HG03469 (cell line): Measurements from ENCODE around the gene PARP1.

Source experiments
- ATAC-seq: cut with Tn5 transposase; IDR thresholded peaks from one replicate; pipeline ENCODE4 v1.9.1; 2021; ENCODE audit warnings: mild to moderate bottlenecking, moderate library complexity, moderate number of reproducible peaks; ENCODE audit not compliant: unreplicated experiment

PARP1 gene

DNA sequence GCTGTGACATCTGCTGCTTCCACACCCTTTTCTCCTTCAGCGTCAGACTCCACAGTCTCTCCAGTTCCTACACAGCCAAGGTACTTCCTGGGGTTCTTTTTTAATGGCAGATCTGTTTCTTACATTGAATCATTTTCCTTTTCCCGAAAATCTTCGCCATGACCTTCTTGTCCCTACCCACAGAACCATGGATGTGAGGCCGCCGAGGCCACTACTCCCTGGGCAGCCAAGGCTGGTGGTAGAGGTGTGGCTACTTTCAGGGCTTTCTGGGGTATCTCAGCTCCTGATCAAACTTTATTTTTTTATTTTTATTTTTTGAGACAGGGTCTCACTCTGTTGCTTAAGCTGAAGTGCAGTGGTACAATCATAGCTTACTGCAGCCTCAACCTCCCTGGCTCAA lies 89.4 kb downstream of the PARP1 start:
- no peak for ATAC-seq

GRCh38 chr1:226314055-226314454 lies 93.8 kb downstream of the PARP1 start:
- no peak for ATAC-seq

DNA sequence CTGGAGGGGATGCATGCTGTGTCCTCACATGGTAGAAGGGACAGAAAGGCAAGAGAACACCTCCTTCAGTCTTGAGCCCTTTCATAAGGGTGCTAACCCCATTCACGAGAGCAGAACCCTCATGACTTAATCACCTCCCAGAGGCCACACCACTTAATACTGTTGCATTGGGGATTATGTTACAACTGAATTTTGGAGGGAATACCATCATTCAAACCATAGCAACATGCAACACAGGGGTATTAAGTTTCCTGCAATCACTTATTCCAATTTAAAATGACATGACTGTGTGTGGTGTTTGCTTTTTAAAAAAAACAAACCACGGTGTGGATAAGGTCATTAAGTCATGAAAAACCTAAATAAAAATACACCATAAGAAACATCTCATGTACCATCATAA lies 95.8 kb downstream of the PARP1 start:
- no peak for ATAC-seq

DNA sequence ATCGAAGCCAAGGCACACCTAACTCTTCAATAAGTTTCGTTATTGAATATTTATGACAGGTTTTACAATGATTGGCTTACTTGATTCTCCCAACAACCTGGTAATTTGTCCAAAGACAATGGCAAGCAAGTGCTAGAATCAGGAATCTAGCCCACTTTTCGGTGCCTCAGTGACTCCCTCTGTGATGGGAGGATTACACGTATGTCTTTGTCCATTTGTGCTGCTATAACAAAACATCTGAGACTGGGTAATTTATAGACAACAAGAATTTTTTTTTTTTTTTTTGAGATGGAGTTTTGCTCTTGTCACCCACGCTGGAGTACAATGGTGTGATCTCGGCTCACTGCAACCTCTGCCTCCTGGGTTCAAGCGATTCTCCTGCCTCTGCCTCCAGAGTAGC lies 96.5 kb downstream of the PARP1 start:
- ATAC-seq: no peak
